ENCODE measurements around the gene MACF1.
"Not testable (repeated sequence)": the region's sequence is repeated elsewhere in the genome, so short reads cannot be mapped to it uniquely, and the experiment has no call there.

MACF1 gene

DNA sequence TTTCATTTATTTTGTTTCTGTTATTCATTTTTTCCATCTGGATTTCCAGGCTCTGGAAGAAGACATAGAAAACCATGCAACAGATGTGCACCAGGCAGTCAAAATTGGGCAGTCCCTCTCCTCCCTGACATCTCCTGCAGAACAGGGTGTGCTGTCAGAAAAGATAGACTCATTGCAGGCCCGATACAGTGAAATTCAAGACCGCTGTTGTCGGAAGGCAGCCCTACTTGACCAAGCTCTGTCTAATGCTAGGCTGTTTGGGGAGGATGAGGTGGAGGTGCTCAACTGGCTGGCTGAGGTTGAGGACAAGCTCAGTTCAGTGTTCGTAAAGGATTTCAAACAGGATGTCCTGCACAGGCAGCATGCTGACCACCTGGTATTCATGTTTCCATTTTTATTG is 223.4 kb downstream of the MACF1 start:
- no peak for DNase-seq

- DNase-seq, result no peak
Observed at GRCh38 chr1:39431927-39432326, 227.4 kb downstream of the MACF1 start.

DNA sequence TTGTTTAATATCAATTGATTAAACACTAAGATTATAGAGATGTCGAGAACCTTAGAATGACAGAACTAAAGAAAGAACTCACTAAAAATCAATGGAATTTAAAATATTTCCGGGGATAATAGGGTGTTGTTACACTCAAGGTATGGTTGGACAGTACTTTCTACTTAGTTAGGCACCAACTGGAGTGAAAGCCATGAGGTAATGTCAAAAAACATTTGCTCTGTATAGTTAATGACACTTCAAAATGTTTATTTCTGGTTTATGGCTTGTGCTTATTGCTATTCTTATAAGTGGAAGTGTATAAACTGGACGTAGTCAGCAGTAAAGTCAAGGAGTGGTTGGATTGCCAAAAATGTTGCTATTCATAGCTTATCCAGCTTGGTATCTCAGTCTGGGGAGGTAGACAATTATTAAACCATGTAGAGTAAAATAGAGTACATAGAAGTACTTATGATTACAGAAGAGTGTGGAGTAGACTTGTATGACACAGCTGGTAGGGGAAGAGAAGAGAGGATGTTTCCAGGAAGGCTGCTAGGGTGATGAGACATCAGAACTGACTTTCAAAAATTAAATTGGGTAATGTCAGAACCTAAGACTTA is 230.4 kb downstream of the MACF1 start:
- no peak for DNase-seq

- DNase-seq, result no peak
Observed at GRCh38 chr1:39435597-39435996, 231.1 kb downstream of the MACF1 start.

DNA sequence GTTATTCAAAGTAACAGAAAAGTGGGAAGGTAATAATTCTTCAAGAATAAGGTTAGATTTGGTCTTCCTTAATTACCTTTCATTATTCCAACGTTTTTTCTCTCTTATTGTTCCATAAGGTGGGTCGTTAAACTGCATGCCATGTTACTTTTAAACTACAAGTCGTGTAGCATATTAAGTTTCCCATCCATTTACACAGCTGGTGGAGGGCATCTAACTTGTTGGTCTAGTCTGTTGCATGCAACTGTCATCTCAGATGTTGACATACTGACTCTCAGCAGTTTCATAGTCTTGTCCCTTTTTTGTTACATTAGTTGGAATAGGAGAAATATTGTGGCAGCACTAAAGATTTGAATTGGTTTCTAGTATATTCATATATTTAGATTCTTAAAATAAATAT is 232.3 kb downstream of the MACF1 start:
- no peak for DNase-seq

DNA sequence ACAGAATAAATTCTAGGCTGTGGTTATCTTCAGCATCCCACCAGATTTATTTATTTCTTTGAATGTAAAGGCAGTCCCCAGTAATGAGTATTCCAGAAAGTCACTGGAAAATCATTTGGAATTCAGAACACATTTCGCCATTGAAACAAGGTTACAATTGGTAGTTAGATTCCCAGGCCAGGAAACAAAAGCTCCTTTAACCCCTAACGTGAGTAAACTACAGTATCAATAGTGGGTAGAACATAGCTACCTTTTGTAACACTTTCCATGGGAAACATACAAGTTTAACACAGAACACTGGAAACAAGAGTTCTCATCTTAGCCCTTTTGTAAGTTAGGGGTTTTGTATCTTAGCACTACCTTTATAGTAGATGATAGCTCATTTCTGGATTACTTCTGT is 233.5 kb downstream of the MACF1 start:
- DNase-seq, result no peak

GRCh38 chr1:39440856-39441255 is 236.4 kb downstream of the MACF1 start:
- no peak for DNase-seq

- no peak for DNase-seq
Observed at GRCh38 chr1:39441797-39442196, 237.3 kb downstream of the MACF1 start.

GRCh38 chr1:39445573-39445972 is 241.1 kb downstream of the MACF1 start:
- DNase-seq, result no peak

DNA sequence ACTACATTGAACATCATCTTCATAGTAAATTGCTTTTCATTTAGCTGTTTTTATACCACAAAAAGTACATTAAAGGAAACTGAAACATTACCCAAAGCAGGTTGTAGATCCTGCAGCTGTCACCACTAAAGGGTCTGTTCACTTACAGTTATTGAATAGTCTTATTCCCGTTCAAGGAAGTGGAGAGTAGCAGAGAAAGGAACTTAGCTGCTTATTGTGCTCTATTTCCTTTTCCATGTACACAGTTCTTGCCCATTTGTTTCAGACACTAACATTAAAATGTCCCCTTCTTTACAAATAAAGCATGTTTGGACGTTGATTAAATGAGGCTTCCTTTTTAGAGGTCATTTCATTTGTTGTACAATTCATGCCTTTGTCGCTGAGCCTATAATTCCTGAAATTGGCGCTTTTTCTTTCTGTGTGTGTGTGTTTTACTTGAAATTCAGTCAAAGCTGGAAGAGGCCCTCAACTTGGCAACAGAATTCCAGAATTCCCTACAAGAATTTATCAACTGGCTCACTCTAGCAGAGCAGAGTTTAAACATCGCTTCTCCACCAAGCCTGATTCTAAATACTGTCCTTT is 242.6 kb downstream of the MACF1 start:
- no peak for DNase-seq

- DNase-seq, result not testable (repeated sequence)
Observed at GRCh38 chr1:39450041-39450440, 245.5 kb downstream of the MACF1 start.

DNA sequence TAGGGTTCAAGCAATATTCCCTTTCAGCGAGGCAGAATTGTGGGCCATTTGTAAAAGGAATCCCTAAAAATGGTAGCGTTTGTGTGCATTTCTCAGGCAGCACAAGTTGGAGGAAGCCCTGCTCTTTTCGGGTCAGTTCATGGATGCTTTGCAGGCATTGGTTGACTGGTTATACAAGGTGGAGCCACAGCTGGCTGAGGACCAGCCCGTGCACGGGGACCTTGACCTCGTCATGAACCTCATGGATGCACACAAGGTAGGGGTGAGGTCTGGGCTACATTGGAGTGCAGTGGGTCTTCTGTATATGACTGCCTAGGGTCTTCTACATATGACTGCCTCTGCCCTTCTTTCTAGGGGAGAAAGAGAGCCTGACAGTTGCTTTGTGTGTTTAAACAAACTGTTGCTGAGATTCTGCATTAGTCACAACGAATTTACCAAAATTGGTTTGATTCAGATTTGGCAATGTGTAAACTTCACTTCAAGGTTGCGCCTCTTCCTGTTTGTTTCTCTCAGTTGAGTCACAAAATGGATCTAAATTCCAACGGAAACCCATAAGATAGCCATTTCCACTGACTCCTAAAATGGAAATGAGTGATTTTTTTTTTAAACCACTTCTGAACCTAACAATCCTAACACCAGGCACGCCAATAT is 246.6 kb downstream of the MACF1 start:
- DNase-seq, result no peak

DNA sequence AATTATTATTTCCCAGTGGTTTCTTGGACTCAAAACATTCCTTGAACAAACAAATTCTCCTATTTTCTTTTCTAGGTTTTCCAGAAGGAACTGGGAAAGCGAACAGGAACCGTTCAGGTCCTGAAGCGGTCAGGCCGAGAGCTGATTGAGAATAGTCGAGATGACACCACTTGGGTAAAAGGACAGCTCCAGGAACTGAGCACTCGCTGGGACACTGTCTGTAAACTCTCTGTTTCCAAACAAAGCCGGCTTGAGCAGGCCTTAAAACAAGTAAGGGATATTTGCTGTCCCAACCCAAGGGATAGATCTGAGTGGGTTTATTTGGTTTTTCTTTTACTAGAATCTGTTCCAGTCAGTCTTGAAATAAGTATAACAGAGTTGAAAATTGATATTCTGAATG is 247.6 kb downstream of the MACF1 start:
- no peak for DNase-seq

DNA sequence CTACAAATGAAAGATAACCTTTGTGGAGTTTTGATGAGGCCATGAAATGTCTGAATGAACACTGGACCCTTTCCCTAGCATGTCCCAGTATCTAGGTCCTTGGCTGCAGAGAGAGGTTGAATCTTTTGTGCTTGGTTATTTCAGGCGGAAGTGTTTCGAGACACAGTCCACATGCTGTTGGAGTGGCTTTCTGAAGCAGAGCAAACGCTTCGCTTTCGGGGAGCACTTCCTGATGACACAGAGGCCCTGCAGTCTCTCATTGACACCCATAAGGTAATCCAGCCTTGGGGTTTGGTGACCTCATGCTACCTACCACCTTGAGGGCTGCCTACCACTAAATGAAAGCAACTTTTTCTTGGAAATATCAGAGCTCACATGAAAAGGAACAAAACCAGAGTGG is 248.0 kb downstream of the MACF1 start:
- DNase-seq, result no peak

GRCh38 chr1:39453603-39454002 is 249.1 kb downstream of the MACF1 start:
- no peak for DNase-seq

DNA sequence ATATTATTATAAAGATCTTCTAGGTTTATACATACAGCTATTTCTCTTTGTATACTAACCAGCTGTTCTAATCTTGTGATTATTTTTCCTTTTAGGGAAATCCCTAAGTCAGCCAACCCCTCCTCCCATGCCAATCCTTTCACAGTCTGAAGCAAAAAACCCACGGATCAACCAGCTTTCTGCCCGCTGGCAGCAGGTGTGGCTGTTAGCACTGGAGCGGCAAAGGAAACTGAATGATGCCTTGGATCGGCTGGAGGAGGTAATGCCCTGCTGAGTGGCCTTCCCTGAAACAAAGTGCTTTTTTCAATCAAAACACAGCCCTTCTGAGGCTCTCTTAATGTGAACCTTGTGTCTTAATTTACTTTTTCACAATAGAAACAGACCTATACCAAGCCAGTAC is 254.5 kb downstream of the MACF1 start:
- DNase-seq, result no peak

DNA sequence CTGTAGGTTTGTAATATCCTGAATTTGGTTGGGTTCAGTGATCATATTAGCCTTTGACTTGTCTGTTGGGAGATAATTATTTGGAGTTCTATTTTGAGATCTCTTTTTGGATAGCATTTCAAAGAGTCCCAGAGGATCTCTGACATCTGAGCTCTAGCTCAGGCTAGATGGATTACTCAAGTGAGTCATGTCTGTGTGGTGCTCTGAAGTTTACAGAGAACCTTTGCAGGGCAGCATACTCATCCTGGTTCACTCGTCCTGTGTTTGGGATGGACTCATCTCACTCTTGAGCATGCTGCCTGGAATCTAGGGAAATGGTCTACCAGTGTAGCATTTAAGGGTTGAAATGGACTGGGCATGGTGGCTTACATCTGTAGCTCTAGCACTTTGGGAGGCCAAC is 257.6 kb downstream of the MACF1 start:
- DNase-seq, result no peak

GRCh38 chr1:39466413-39467107 is 262.1 kb downstream of the MACF1 start:
- no peak for DNase-seq

GRCh38 chr1:39467108-39467720 is 262.7 kb downstream of the MACF1 start:
- not testable (repeated sequence) for DNase-seq

DNA sequence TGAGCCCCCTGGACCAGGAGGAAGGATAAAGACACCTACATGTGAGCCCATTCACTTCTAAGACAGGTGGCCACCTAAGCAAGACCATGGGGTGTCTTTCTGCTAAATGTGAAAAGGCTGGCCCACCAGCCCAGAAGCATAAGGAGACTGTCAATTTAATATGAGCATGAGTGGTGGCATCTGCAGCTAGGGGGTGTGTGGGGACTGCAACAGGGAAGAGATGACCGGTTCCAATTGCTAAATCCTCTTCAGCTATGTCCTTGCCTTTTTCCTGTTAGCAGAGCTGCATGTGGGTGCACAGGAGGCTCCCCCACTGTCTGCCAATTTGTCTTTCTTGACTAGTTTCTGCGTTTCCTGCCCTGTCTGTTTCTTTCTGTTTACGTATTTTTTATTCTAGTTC is 264.7 kb downstream of the MACF1 start:
- DNase-seq, result no peak

- no peak for DNase-seq
Observed at GRCh38 chr1:39470040-39470439, 265.5 kb downstream of the MACF1 start.

GRCh38 chr1:39472826-39473225 is 268.3 kb downstream of the MACF1 start:
- DNase-seq, result no peak

- no peak for DNase-seq
Observed at GRCh38 chr1:39473324-39473723, 268.8 kb downstream of the MACF1 start.

- DNase-seq, result no peak
Observed at GRCh38 chr1:39474810-39475209, 270.3 kb downstream of the MACF1 start.
